ENCODE data around the gene MYO1D.

DNA sequence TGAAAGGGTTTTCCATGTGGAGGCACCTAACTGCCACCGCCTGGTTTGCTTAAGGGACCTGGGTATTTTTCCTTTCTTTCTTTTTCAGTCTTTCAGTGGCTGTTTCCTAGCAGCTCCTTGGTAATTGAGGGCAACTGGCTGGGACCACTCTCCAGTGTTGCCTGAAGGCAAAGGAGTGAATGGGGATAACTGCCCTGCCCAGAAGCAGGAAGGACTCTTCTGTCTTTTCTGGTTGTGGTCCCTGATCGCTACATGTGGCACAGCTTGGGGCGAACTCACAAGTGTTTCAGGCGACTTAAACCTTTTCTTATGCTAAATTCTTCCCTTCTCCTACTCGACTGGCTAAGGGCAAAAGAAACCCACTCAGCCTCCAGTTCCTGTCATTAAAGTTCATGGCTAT, 40.9 kb upstream of the MYO1D start:
- no peak for TF ChIP-seq POLR2A (IDR thresholded peaks at IDR 0.05)
- TF ChIP-seq, protein P1, sequence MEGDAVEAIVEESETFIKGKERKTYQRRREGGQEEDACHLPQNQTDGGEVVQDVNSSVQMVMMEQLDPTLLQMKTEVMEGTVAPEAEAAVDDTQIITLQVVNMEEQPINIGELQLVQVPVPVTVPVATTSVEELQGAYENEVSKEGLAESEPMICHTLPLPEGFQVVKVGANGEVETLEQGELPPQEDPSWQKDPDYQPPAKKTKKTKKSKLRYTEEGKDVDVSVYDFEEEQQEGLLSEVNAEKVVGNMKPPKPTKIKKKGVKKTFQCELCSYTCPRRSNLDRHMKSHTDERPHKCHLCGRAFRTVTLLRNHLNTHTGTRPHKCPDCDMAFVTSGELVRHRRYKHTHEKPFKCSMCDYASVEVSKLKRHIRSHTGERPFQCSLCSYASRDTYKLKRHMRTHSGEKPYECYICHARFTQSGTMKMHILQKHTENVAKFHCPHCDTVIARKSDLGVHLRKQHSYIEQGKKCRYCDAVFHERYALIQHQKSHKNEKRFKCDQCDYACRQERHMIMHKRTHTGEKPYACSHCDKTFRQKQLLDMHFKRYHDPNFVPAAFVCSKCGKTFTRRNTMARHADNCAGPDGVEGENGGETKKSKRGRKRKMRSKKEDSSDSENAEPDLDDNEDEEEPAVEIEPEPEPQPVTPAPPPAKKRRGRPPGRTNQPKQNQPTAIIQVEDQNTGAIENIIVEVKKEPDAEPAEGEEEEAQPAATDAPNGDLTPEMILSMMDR (IDR thresholded peaks at IDR 0.05): no peak
